ENCODE results near the gene GPER1. TPM values are rescaled to one million over a fixed set of nuclear protein-coding genes. Genes with fewer than 3 reads are reported as not detected.

The GPER1 gene
- total RNA-seq, 1 donor from 2014 or later = 2.5 TPM

- Mint-ChIP-seq H3K36me3 (ENCODE audit: unreplicated experiment) (peaks cover 2% of the 10 kb centered on the region), H3K4me1 (ENCODE audit: unreplicated experiment) (peaks cover 8% of the 10 kb centered on the region), H3K9me3 (ENCODE audit: unreplicated experiment) (no peaks in the 10 kb centered on the region), H3K27me3 (ENCODE audit: unreplicated experiment) (no peaks in the 10 kb centered on the region), H3K27ac (ENCODE audit: unreplicated experiment) (no peak overlapping the region), H3K4me3 (ENCODE audit: unreplicated experiment) (no peak overlapping the region)
- no peak for DNase-seq (ENCODE audit: extremely low spot score, unreplicated experiment)
- TF ChIP-seq CTCF (IDR thresholded peaks at IDR 0.05) = no peak
These were observed 27.4 kb upstream of the GPER1 start for GRCh38 chr7:1060315-1061072.

GRCh38 chr7:1061180-1061579 lies 26.7 kb upstream of the GPER1 start:
- H3K27ac Mint-ChIP-seq (ENCODE audit: unreplicated experiment) = no peak overlapping the region
- peaks cover 2% of the 10 kb centered on the region for H3K36me3 Mint-ChIP-seq (ENCODE audit: unreplicated experiment)
- peaks cover 10% of the 10 kb centered on the region for H3K4me1 Mint-ChIP-seq (ENCODE audit: unreplicated experiment)
- no peaks in the 10 kb centered on the region for H3K27me3 Mint-ChIP-seq (ENCODE audit: unreplicated experiment)
- no peak for TF ChIP-seq CTCF (IDR thresholded peaks at IDR 0.05)
- no peaks in the 10 kb centered on the region for H3K9me3 Mint-ChIP-seq (ENCODE audit: unreplicated experiment)
- DNase-seq (ENCODE audit: extremely low spot score, unreplicated experiment) = no peak
- no peak overlapping the region for H3K4me3 Mint-ChIP-seq (ENCODE audit: unreplicated experiment)

GRCh38 chr7:1062296-1063294 lies 25.3 kb upstream of the GPER1 start:
- peaks cover 2% of the 10 kb centered on the region for H3K36me3 Mint-ChIP-seq (ENCODE audit: unreplicated experiment)
- DNase-seq (ENCODE audit: extremely low spot score, unreplicated experiment) = no peak
- no peaks in the 10 kb centered on the region for H3K27me3 Mint-ChIP-seq (ENCODE audit: unreplicated experiment)
- H3K4me3 Mint-ChIP-seq (ENCODE audit: unreplicated experiment) = no peak overlapping the region
- H3K9me3 Mint-ChIP-seq (ENCODE audit: unreplicated experiment) = no peaks in the 10 kb centered on the region
- H3K4me1 Mint-ChIP-seq (ENCODE audit: unreplicated experiment) = peaks cover 8% of the 10 kb centered on the region
- no peak overlapping the region for H3K27ac Mint-ChIP-seq (ENCODE audit: unreplicated experiment)
- TF ChIP-seq CTCF (IDR thresholded peaks at IDR 0.05) = no peak

GRCh38 chr7:1063361-1063760 lies 24.6 kb upstream of the GPER1 start:
- TF ChIP-seq CTCF (IDR thresholded peaks at IDR 0.05) = no peak
- no peak for DNase-seq (ENCODE audit: extremely low spot score, unreplicated experiment)
- Mint-ChIP-seq H3K4me3 (ENCODE audit: unreplicated experiment) (no peak overlapping the region), H3K4me1 (ENCODE audit: unreplicated experiment) (peaks cover 8% of the 10 kb centered on the region), H3K27ac (ENCODE audit: unreplicated experiment) (no peak overlapping the region), H3K27me3 (ENCODE audit: unreplicated experiment) (no peaks in the 10 kb centered on the region), H3K36me3 (ENCODE audit: unreplicated experiment) (no peaks in the 10 kb centered on the region), H3K9me3 (ENCODE audit: unreplicated experiment) (no peaks in the 10 kb centered on the region)

- no peak for TF ChIP-seq CTCF (IDR thresholded peaks at IDR 0.05)
- DNase-seq (ENCODE audit: extremely low spot score, unreplicated experiment) = no peak
- Mint-ChIP-seq H3K36me3 (ENCODE audit: unreplicated experiment) (no peaks in the 10 kb centered on the region), H3K4me1 (ENCODE audit: unreplicated experiment) (peaks cover 2% of the 10 kb centered on the region), H3K27ac (ENCODE audit: unreplicated experiment) (no peak overlapping the region), H3K27me3 (ENCODE audit: unreplicated experiment) (no peaks in the 10 kb centered on the region), H3K9me3 (ENCODE audit: unreplicated experiment) (no peaks in the 10 kb centered on the region), H3K4me3 (ENCODE audit: unreplicated experiment) (no peak overlapping the region)
These were observed 23.3 kb upstream of the GPER1 start for GRCh38 chr7:1064581-1064980.

Measured in osteocyte (in vitro differentiated cells).